CD4-positive, alpha-beta memory T cell (primary cell): Measurements from ENCODE around the gene LSP1. TPM values are rescaled to one million over a fixed set of nuclear protein-coding genes. Genes with fewer than 3 reads are reported as not detected.
"Not testable (repeated sequence)": the region's sequence is repeated elsewhere in the genome, so short reads cannot be mapped to it uniquely, and the experiment has no call there.

Source experiments
- CTCF ChIA-PET: fragments of 350-600 bp; sonication (Branson Sonifier 250); formaldehyde crosslinking; loops from one replicate; lab custom pipeline; 2021; ENCODE audit warnings: inconsistent platforms; ENCODE audit not compliant: partially characterized antibody; lab: Charles Lee
- POLR2A ChIA-PET: fragments of 350-600 bp; sonication (Branson Sonifier 250); formaldehyde crosslinking; loops from one replicate; lab custom pipeline; 2021; ENCODE audit not compliant: partially characterized antibody; lab: Charles Lee
- DNase-seq, 5 donors: peaks; one replicate each; pipeline versions ENCODE4 v3.0.0 to v3.0.0-alpha.2; 2020 to 2022; ENCODE audit warnings: mixed read lengths in 1 of 5
- H3K27ac ChIP-seq: one replicate; pipeline ENCODE4 v1.7.0; 2013; ENCODE audit warnings: low read depth, low read length
- H3K27me3 ChIP-seq: 2 replicates; pipeline ENCODE4 v1.7.0; 2013; ENCODE audit warnings: mild to moderate bottlenecking, low read length, moderate library complexity; ENCODE audit not compliant: insufficient read depth
- H3K36me3 ChIP-seq: 2 replicates; pipeline ENCODE4 v1.7.0; 2013; ENCODE audit warnings: mild to moderate bottlenecking, low read length, moderate library complexity; ENCODE audit not compliant: insufficient read depth
- H3K4me1 ChIP-seq: 2 replicates; pipeline ENCODE4 v1.7.0; 2013; ENCODE audit warnings: mild to moderate bottlenecking, low read length, moderate library complexity; ENCODE audit not compliant: insufficient read depth
- H3K4me3 ChIP-seq, 2 donors: one replicate each; pipeline ENCODE4 v1.7.0; 2013; ENCODE audit warnings: low read length in 2 of 2, mild to moderate bottlenecking in 1 of 2
- H3K9me3 ChIP-seq, 2 donors: one replicate each; pipeline ENCODE4 v1.7.0; 2013; ENCODE audit warnings: low read length in 2 of 2, control low read depth in 1 of 2; ENCODE audit not compliant: control insufficient read depth in 1 of 2
- H3K27ac Mint-ChIP-seq, 7 donors: one replicate each; pipeline ENCODE4 v1.8.0; 2020 to 2021; ENCODE audit warnings: mixed read lengths in 7 of 7, mild to moderate bottlenecking in 6 of 7, inconsistent platforms in 3 of 7, moderate library complexity in 3 of 7
- H3K27me3 Mint-ChIP-seq, 2 donors: one replicate each; pipeline ENCODE4 v1.8.0; 2020 to 2021; ENCODE audit warnings: mixed read lengths in 2 of 2
- H3K36me3 Mint-ChIP-seq, 2 donors: one replicate each; pipeline ENCODE4 v1.8.0; 2020 to 2021; ENCODE audit warnings: mixed read lengths in 2 of 2, inconsistent platforms in 1 of 2, mild to moderate bottlenecking in 1 of 2
- H3K4me1 Mint-ChIP-seq, 4 donors: one replicate each; pipeline ENCODE4 v1.8.0; 2020 to 2021; ENCODE audit warnings: mixed read lengths in 4 of 4, mild to moderate bottlenecking in 1 of 4
- H3K4me3 Mint-ChIP-seq, 8 donors: one replicate each; pipeline ENCODE4 v1.8.0; 2020 to 2021; ENCODE audit warnings: mixed read lengths in 8 of 8, mild to moderate bottlenecking in 7 of 8, moderate library complexity in 6 of 8, inconsistent platforms in 3 of 8
- H3K9me3 Mint-ChIP-seq, 8 donors: one replicate each; pipeline ENCODE4 v1.8.0; 2020 to 2021; ENCODE audit warnings: mixed read lengths in 8 of 8, mild to moderate bottlenecking in 5 of 8, inconsistent platforms in 3 of 8, moderate library complexity in 1 of 8
- intact Hi-C: fragments of 100-400 bp; cut with micrococcal nuclease; formaldehyde crosslinking; loops from one replicate; pipeline ENCODE4 v1.15.1; 2023
- microRNA-seq: library from miRNA; unstranded; fragments of <30 nt; microRNA quantifications from one replicate; pipeline ENCODE4 v1.2.0, GENCODE V29; 2021; ENCODE audit warnings: borderline replicate concordance, borderline number of aligned reads, borderline microRNAs expressed, mixed read lengths
- polyA plus RNA-seq, 2 donors: library from polyadenylated mRNA; unstranded; fragments of 300-500 nt; fragmentation: Illumina TruSeq; gene quantifications; one replicate each; pipeline ENCODE4 v1.2.3, GENCODE V29; 2021
- total RNA-seq, 2 experiments: library from RNA; stranded (reverse); gene quantifications; one replicate each; pipeline ENCODE4 v1.2.3, GENCODE V29; 2021

Gene LSP1
- total and polyA plus RNA-seq, 4 experiments from 2014 or later, result 253 to 435 (median 325) TPM

GRCh38 chr11:1937616-1938342 is 84.9 kb downstream of the LSP1 start:
- no peaks in the 10 kb centered on the region for H3K9me3 Mint-ChIP-seq
- DNase-seq, result peak in 1 of 5 donors; percentile 9
- ChIA-PET CTCF (interaction anchor here (0.8 to 1.1 kb wide), 2 partner anchors 105 to 244 kb away, joined by 3 read pairs; no protein-coding TSS in a partner anchor), POLR2A (no interaction called here)
- no peaks in the 10 kb centered on the region for H3K27me3 Mint-ChIP-seq
- H3K36me3 ChIP-seq, result no peaks in the 10 kb centered on the region
- peaks cover 0 to 11% (median 2%) of the 10 kb centered on the region in 4 donors for H3K4me1 Mint-ChIP-seq
- H3K9me3 ChIP-seq, result no peaks in the 10 kb centered on the region
- intact Hi-C loops, result no loop called here
- H3K4me1 ChIP-seq, result no peaks in the 10 kb centered on the region
- H3K4me3 Mint-ChIP-seq, result no peak overlapping the region
- no peak overlapping the region for H3K27ac ChIP-seq
- no peaks in the 10 kb centered on the region for H3K27me3 ChIP-seq
- no peak overlapping the region for H3K4me3 ChIP-seq
- no peak overlapping the region for H3K27ac Mint-ChIP-seq
- H3K36me3 Mint-ChIP-seq, result no peaks in the 10 kb centered on the region

GRCh38 chr11:1938343-1939005 is 85.6 kb downstream of the LSP1 start:
- Histone ChIP-seq H3K27ac (no peak overlapping the region), H3K36me3 (no peaks in the 10 kb centered on the region), H3K27me3 (no peaks in the 10 kb centered on the region), H3K4me1 (no peaks in the 10 kb centered on the region), H3K9me3 (no peaks in the 10 kb centered on the region), H3K4me3 (no peak overlapping the region)
- Mint-ChIP-seq H3K36me3 (no peaks in the 10 kb centered on the region), H3K27me3 (no peaks in the 10 kb centered on the region), H3K9me3 (no peaks in the 10 kb centered on the region), H3K4me3 (no peak overlapping the region), H3K27ac (no peak overlapping the region), H3K4me1 (peaks cover 0 to 11% (median 2%) of the 10 kb centered on the region in 4 donors)
- DNase-seq, result peak in 1 of 5 donors; percentile 30
- CTCF ChIA-PET, result no interaction called here
- intact Hi-C loops, result loop anchor here (1.0 kb wide), 1 partner anchor 23 kb away; no protein-coding TSS in a partner anchor
- POLR2A ChIA-PET, result no interaction called here

- Mint-ChIP-seq H3K27ac (no peak overlapping the region), H3K4me3 (peak overlapping the region in 1 of 8 donors; percentile 10), H3K9me3 (no peaks in the 10 kb centered on the region), H3K27me3 (no peaks in the 10 kb centered on the region), H3K36me3 (no peaks in the 10 kb centered on the region), H3K4me1 (peaks cover 1 to 11% (median 5%) of the 10 kb centered on the region in 4 donors)
- intact Hi-C loops, result loop anchor here (1.0 kb wide), 1 partner anchor 24 kb away; no protein-coding TSS in a partner anchor
- Histone ChIP-seq H3K4me3 (no peak overlapping the region), H3K27me3 (no peaks in the 10 kb centered on the region), H3K4me1 (no peaks in the 10 kb centered on the region), H3K36me3 (no peaks in the 10 kb centered on the region), H3K27ac (no peak overlapping the region), H3K9me3 (no peaks in the 10 kb centered on the region)
- ChIA-PET POLR2A (no interaction called here), CTCF (no interaction called here)
- DNase-seq, result peak in 1 of 5 donors; percentile 8
Observed at GRCh38 chr11:1939006-1939625, 86.2 kb downstream of the LSP1 start.

GRCh38 chr11:1939788-1940187 is 86.9 kb downstream of the LSP1 start:
- H3K4me1 ChIP-seq, H3K27me3 Mint-ChIP-seq, CTCF ChIA-PET, H3K9me3 ChIP-seq, H3K27me3 ChIP-seq, H3K27ac ChIP-seq, H3K36me3 Mint-ChIP-seq, H3K4me3 ChIP-seq, H3K4me3 Mint-ChIP-seq, H3K9me3 Mint-ChIP-seq, POLR2A ChIA-PET, H3K36me3 ChIP-seq: not testable (repeated sequence)
- peaks cover 1 to 11% (median 6%) of the 10 kb centered on the region in 4 donors for H3K4me1 Mint-ChIP-seq
- intact Hi-C loops, result loop anchor here (1.0 kb wide), 1 partner anchor 24 kb away; no protein-coding TSS in a partner anchor
- peak overlapping the region in 4 of 7 donors; percentile 14 to 90 (median 54) for H3K27ac Mint-ChIP-seq
- peak in 1 of 5 donors; percentile 33 for DNase-seq

Small RNA genes lying within 50 kb of the gene (microRNA-seq; reads per million reads assigned to microRNA genes)
- gene MIR4298, result not detected
- not detected for gene MIR7847

Other genes with a start within 250 kb of the LSP1 start
- gene KRTAP5-3, start 244.6 kb upstream of the LSP1 start, total RNA-seq, result not detected
- not detected for gene KRTAP5-3, start 244.6 kb upstream of the LSP1 start, polyA plus RNA-seq
- not detected for gene KRTAP5-4, start 230.9 kb upstream of the LSP1 start, total RNA-seq
- gene KRTAP5-4, start 230.9 kb upstream of the LSP1 start, polyA plus RNA-seq, result not detected
- gene KRTAP5-5, start 223.3 kb upstream of the LSP1 start, total RNA-seq, result not detected
- not detected for gene KRTAP5-5, start 223.3 kb upstream of the LSP1 start, polyA plus RNA-seq
- gene KRTAP5-6, start 155.9 kb upstream of the LSP1 start, total RNA-seq, result not detected
- gene KRTAP5-6, start 155.9 kb upstream of the LSP1 start, polyA plus RNA-seq, result not detected
- 1 to 10 TPM; 1.6 to 1.8 TPM for gene IFITM10, start 102.5 kb upstream of the LSP1 start, total RNA-seq
- not detected for gene IFITM10, start 102.5 kb upstream of the LSP1 start, polyA plus RNA-seq
- gene CTSD, start 89.2 kb upstream of the LSP1 start, total RNA-seq, result 100 to 1,000 TPM; 206 to 214 TPM
- 100 to 1,000 TPM; 122 to 137 TPM for gene CTSD, start 89.2 kb upstream of the LSP1 start, polyA plus RNA-seq
- not detected for gene SYT8, start 18.1 kb upstream of the LSP1 start, total RNA-seq
- not detected for gene SYT8, start 18.1 kb upstream of the LSP1 start, polyA plus RNA-seq
- gene TNNI2, start 14.1 kb upstream of the LSP1 start, total RNA-seq, result not detected
- not detected for gene TNNI2, start 14.1 kb upstream of the LSP1 start, polyA plus RNA-seq
- gene PRR33, start 38.8 kb downstream of the LSP1 start, total RNA-seq, result not detected
- gene PRR33, start 38.8 kb downstream of the LSP1 start, polyA plus RNA-seq, result under 1 TPM in 1 of 2 donors, not detected in 1; 0.18 TPM
- 10 to 100 TPM in 1 of 2 experiments, 1 to 10 TPM in 1; 9.3 to 10.5 TPM for gene TNNT3, start 66.6 kb downstream of the LSP1 start, total RNA-seq
- not detected for gene TNNT3, start 66.6 kb downstream of the LSP1 start, polyA plus RNA-seq
- gene MRPL23, start 94.2 kb downstream of the LSP1 start, total RNA-seq, result 10 to 100 TPM; 43.9 to 51.0 TPM
- gene MRPL23, start 94.2 kb downstream of the LSP1 start, polyA plus RNA-seq, result 10 to 100 TPM; 15.2 to 45.8 TPM
- gene H19, start 144.8 kb downstream of the LSP1 start, total RNA-seq, result not detected
- gene H19, start 144.8 kb downstream of the LSP1 start, polyA plus RNA-seq, result not detected